ENCODE results near the gene RRP8.

DNA sequence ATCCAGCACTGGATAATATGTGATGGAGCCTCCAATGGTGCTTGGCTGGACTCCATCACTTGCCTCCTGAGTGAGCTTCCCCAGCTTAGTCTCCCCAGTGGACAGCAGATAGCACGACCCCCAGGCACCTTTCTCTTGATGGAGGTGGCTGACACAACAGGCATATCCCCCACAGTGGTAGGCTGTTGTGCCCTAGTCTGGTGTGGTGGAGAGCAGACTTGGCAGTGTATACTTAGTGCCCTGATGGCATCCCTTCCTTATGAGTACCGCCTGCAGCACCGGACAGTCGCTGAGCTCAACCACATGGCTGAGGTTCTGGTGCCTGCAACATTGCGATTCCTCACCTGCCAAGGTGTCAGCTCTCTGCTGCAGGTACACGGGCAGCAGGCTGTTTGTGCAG lies 56.2 kb downstream of the RRP8 start:
- TF ChIP-seq POLR2A (IDR thresholded peaks at IDR 0.05) (no peak), CTCF (IDR thresholded peaks at IDR 0.05) (no peak), EP300 (IDR thresholded peaks at IDR 0.05) (no peak)

Data from tibial nerve (tissue), 4 donors.